Sigmoid colon (tissue), 4 donors: ENCODE data around the gene LINGO1.

Experiments used
- EP300 ChIP-seq, 4 donors: sonication (generic); formaldehyde crosslinking; IDR thresholded peaks; one replicate each; pipeline ENCODE4 v1.6.1; 2017; ENCODE audit warnings: antibody characterized with exemption in 4 of 4
- POLR2AphosphoS5 ChIP-seq, 4 donors: sonication (generic); formaldehyde crosslinking; IDR thresholded peaks; one replicate each; pipeline ENCODE4 v1.6.1; 2017; ENCODE audit warnings: antibody characterized with exemption in 4 of 4
- TF ChIP-seq, protein P1 (sequence below), 4 experiments: fragments of 450-650 bp in 3 of 4; fragments of 200-600 bp in 1 of 4; IDR thresholded peaks; one replicate each; pipeline ENCODE4 v1.5.1; 2016 to 2019; ENCODE audit warnings: antibody characterized with exemption in 4 of 4, mild to moderate bottlenecking in 3 of 4, moderate library complexity in 2 of 4

DNA sequence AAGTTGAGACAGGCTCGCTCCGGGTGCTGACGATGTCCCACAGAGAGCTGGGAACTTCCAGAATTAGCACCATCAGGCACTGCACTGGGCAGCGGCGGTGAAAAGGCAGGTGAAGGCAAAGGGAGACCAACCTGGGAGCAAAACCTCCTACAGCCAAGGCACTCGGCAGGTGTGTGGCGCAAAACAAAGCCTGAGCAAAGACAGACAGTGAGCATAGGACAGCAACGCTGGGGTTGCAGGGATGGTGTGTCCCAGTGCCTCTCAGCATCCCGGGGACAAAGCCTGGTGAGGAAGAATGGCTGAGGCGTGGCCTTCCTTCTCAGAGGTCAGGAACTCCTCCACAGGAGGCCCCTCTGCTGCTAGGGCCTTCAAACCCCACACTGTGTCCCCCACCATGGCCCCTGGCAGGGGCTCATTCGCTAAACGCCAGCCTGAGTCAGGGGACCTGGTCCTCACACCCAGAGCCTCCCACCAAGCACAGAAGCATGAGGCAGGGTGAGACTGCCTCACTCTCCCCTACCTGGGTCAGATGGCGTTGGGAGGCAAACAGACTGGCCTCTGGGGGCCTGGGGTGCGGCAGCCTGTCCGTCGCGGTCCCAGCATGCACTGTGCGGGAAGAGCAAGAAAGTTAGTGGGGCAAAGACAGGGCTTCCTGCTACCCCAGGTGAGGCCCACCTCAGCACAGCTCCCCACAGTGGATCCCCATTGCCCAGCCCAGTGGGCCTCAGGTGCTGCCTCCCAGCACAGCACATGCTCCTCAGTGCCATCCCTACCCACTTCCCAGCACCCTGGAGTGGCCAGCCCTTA lies 44.1 kb upstream of the LINGO1 start:
- TF ChIP-seq, protein P1, sequence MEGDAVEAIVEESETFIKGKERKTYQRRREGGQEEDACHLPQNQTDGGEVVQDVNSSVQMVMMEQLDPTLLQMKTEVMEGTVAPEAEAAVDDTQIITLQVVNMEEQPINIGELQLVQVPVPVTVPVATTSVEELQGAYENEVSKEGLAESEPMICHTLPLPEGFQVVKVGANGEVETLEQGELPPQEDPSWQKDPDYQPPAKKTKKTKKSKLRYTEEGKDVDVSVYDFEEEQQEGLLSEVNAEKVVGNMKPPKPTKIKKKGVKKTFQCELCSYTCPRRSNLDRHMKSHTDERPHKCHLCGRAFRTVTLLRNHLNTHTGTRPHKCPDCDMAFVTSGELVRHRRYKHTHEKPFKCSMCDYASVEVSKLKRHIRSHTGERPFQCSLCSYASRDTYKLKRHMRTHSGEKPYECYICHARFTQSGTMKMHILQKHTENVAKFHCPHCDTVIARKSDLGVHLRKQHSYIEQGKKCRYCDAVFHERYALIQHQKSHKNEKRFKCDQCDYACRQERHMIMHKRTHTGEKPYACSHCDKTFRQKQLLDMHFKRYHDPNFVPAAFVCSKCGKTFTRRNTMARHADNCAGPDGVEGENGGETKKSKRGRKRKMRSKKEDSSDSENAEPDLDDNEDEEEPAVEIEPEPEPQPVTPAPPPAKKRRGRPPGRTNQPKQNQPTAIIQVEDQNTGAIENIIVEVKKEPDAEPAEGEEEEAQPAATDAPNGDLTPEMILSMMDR (IDR thresholded peaks at IDR 0.05): no peak
- TF ChIP-seq POLR2AphosphoS5 (IDR thresholded peaks at IDR 0.05) (no peak), EP300 (IDR thresholded peaks at IDR 0.05) (no peak)
